HepG2 (cell line): ENCODE results near the gene TTLL1. TPM values are rescaled to one million over a fixed set of nuclear protein-coding genes. Genes with fewer than 3 reads are reported as not detected.
A peak's percentile ranks its signal among the peaks of the same experiment; 100 is the strongest.

Source experiments
- ATAC-seq: fragments of 200-7000 bp; cut with Tn5 transposase; 3 replicates; pipeline ENCODE4 v1.9.1; 2020; ENCODE audit warnings: mild to moderate bottlenecking, moderate library complexity
- BruUV-seq: library from RNA; stranded (reverse); fragments of 400-500 nt; replicated peaks from 2 replicates; lab custom pipeline; 2021; lab: Mats Ljungman, UMichigan
- CTCF ChIA-PET: fragments of 300-600 bp; formaldehyde crosslinking; extraction: SDS; loops from one replicate; lab custom pipeline; 2021; ENCODE audit warnings: low total read pairs, inconsistent platforms, low intra/inter-chr PET ratio; lab: Yijun Ruan, JAX
- POLR2A ChIA-PET: fragments of 350-600 bp; sonication (Branson Sonifier 250); formaldehyde crosslinking; loops from one replicate; lab custom pipeline; 2020; ENCODE audit warnings: antibody characterized with exemption, inconsistent platforms; lab: Yijun Ruan, JAX
- DNase-seq: peaks from one replicate; pipeline ENCODE4 v3.0.0-alpha.2; 2015; ENCODE audit warnings: low spot score
- FAIRE-seq: peaks from 3 replicates; lab custom pipeline; 2011; peaks lifted over from hg19 to GRCh38; lab: Jason Lieb, UNC
- H2AFZ ChIP-seq: one replicate; pipeline ENCODE4 v1.6.1; 2011; ENCODE audit warnings: low read length, inconsistent platforms
- H3K27ac ChIP-seq: fragments of 300-600 bp; 3 replicates; pipeline ENCODE4 v1.8.0; 2011; ENCODE audit warnings: mixed run types, mild to moderate bottlenecking, mixed read lengths, low read length, inconsistent platforms; ENCODE audit not compliant: insufficient read depth; ENCODE audit errors: extremely low read length
- H3K27me3 ChIP-seq, 2 experiments: fragments of 200-600 bp in 1 of 2; 2 replicates in 1 of 2; 3 replicates in 1 of 2; pipeline versions ENCODE4 v1.6.0 to v1.8.0; 2011; ENCODE audit warnings: low read length in 2 of 2, mild to moderate bottlenecking in 2 of 2, moderate library complexity in 2 of 2, inconsistent platforms in 1 of 2; ENCODE audit not compliant: insufficient read depth in 2 of 2, control insufficient read depth in 1 of 2
- H3K36me3 ChIP-seq, 2 experiments: fragments of 200-600 bp in 1 of 2; replicated peaks in 1 of 2; 2 replicates in 1 of 2; 3 replicates in 1 of 2; pipeline versions ENCODE4 v1.5.1 to v1.8.0; 2011; ENCODE audit warnings: low read length in 2 of 2, inconsistent platforms in 1 of 2; ENCODE audit not compliant: insufficient read depth in 2 of 2, control insufficient read depth in 1 of 2
- H3K4me1 ChIP-seq: 2 replicates; pipeline ENCODE4 v1.5.1; 2012; ENCODE audit warnings: low read length, inconsistent platforms; ENCODE audit not compliant: insufficient read depth
- H3K4me2 ChIP-seq: 2 replicates; pipeline ENCODE4 v1.6.0; 2011; ENCODE audit warnings: low read depth, low read length, inconsistent platforms
- H3K4me3 ChIP-seq, 3 experiments: fragments of 200-600 bp in 1 of 3; sonication (generic), shearing (Covaris generic) in 1 of 3; replicated peaks in 1 of 3; 2 replicates each; pipeline ENCODE4 v1.5.1; 2011 to 2016; ENCODE audit warnings: low read length in 3 of 3, inconsistent platforms in 2 of 3, low read depth in 2 of 3, mild to moderate bottlenecking in 2 of 3, control low read depth in 1 of 3, mixed read lengths in 1 of 3; ENCODE audit not compliant: insufficient read depth in 1 of 3
- H3K79me2 ChIP-seq: one replicate; pipeline ENCODE4 v1.6.1; 2011; ENCODE audit warnings: low read length, inconsistent platforms; ENCODE audit not compliant: insufficient read depth
- H3K9ac ChIP-seq: 2 replicates; pipeline ENCODE4 v1.6.0; 2011; ENCODE audit warnings: mild to moderate bottlenecking, low read depth, low read length, inconsistent platforms; ENCODE audit not compliant: insufficient read depth
- H3K9me3 ChIP-seq: 2 replicates; pipeline ENCODE4 v1.5.1; 2012; ENCODE audit warnings: mild to moderate bottlenecking, low read length
- H4K20me1 ChIP-seq: 2 replicates; pipeline ENCODE4 v1.6.0; 2011; ENCODE audit warnings: inconsistent platforms, mild to moderate bottlenecking, low read length, moderate library complexity; ENCODE audit not compliant: insufficient read depth
- SALL2 ChIP-seq: sonication (generic); formaldehyde crosslinking; IDR thresholded peaks from 2 replicates; pipeline ENCODE4 v1.8.1; 2023; ENCODE audit warnings: mild to moderate bottlenecking, missing genetic modification reagents, inconsistent platforms
- ZBTB33 ChIP-seq: sonication (generic); formaldehyde crosslinking; IDR thresholded peaks from 2 replicates; pipeline ENCODE4 v1.4.0; 2020; ENCODE audit warnings: missing genetic modification reagents
- ZNF24 ChIP-seq: fragments of 450-650 bp; IDR thresholded peaks from 2 replicates; pipeline ENCODE4 v1.6.1; 2017; ENCODE audit warnings: antibody characterized with exemption, mild to moderate bottlenecking
- WGBS: methylation state at CpG from one replicate; pipeline ENCODE4 v1.1.6; 2017; ENCODE audit warnings: low lambda C conversion rate; 5-methylcytosine and 5-hydroxymethylcytosine counted together
- in situ Hi-C: cut with HindIII; loops from 2 replicates; pipeline ENCODE4 v1.10.0; 2017; ENCODE audit warnings: low pct_unique_long_range_greater_than_20kb; ENCODE audit not compliant: extremely low pct_ligation_motif_present
- intact Hi-C: fragments of 100-400 bp; cut with micrococcal nuclease; formaldehyde crosslinking; loops from one replicate; pipeline ENCODE4 v1.10.0; 2022; ENCODE audit not compliant: unreplicated experiment
- polyA plus RNA-seq, 8 experiments: library from polyadenylated mRNA; depleted of rRNA in 3 of 8; stranded (reverse) in 7 of 8; unstranded in 1 of 8; fragments of >200 nt; fragmentation: Illumina TruSeq in 4 of 8; extraction: Trizol in 4 of 8; gene quantifications; 2 replicates each; pipeline versions ENCODE4 v1.2.1 to v1.2.3, GENCODE V29; 2011 to 2016; ENCODE audit warnings: low read depth in 4 of 8, missing spikeins in 1 of 8, mixed read lengths in 1 of 8; ENCODE audit not compliant: insufficient read depth in 1 of 8
- total RNA-seq, 5 experiments: library from RNA; depleted of rRNA; stranded (reverse); fragments of >200 nt; fragmentation: Illumina TruSeq; extraction: Trizol; gene quantifications; 2 replicates each; pipeline ENCODE4 v1.2.3, GENCODE V29; 2016; ENCODE audit warnings: low read depth in 1 of 5

TTLL1 gene
- total and polyA plus RNA-seq, 2 of the 13 experiments (the other 11 are each of a cell fraction or from before 2014, with no cell fraction given): 1.6 to 5.3 TPM

GRCh38 chr22:43128116-43128515, 38.9 kb upstream of the TTLL1 start:
- intact Hi-C loops: loop anchor here (5.0 kb wide), 1 partner anchor 36 kb away; no protein-coding TSS in a partner anchor
- Histone ChIP-seq H3K27ac (no peak overlapping the region), H3K4me1 (peaks cover 31% of the 10 kb centered on the region)

More at GRCh38 chr22:43128116-43128515, 38.9 kb upstream of the TTLL1 start:
- POLR2A ChIA-PET: interaction anchor here (0.8 kb wide), 1 partner anchor 24 kb away, joined by 3 read pairs; no protein-coding TSS in a partner anchor
- WGBS: 91% methylated on average over 8 of the region's 13 CpGs
- FAIRE-seq (no peak), DNase-seq (no peak), ATAC-seq (no peak)
- Histone ChIP-seq H3K27me3 (no peaks in the 10 kb centered on the region), H3K79me2 (no peaks in the 10 kb centered on the region), H3K4me2 (no peak overlapping the region), H3K9me3 (no peaks in the 10 kb centered on the region), H2AFZ (no peak overlapping the region), H4K20me1 (no peaks in the 10 kb centered on the region), H3K36me3 (peaks cover 0 to 11% of the 10 kb centered on the region in 2 experiments; a peak in 3 of 5 replicates), H3K4me3 (no peak overlapping the region), H3K9ac (no peak overlapping the region)
- CTCF ChIA-PET: no interaction called here
- TF ChIP-seq ZNF24 (no peak), ZBTB33 (peak; percentile 26; the same call in 1 of the 2 replicates), SALL2 (CRISPR knock-in tag) (no peak)
- in situ Hi-C loops: no loop called here
- no TSS peak for BruUV-seq
